Upper lobe of left lung (tissue), 4 donors: Measurements from ENCODE around the gene EYS.

ENCODE experiments used
- POLR2AphosphoS5 ChIP-seq, 2 donors: sonication (generic); formaldehyde crosslinking; IDR thresholded peaks; one replicate each; pipeline ENCODE4 v1.5.1; 2017; ENCODE audit warnings: antibody characterized with exemption in 2 of 2
- TF ChIP-seq, protein P1 (sequence below), 6 experiments: fragments of 450-650 bp in 4 of 6; fragments of 200-600 bp in 2 of 6; sonication (generic) in 2 of 6; IDR thresholded peaks; one replicate each; pipeline ENCODE4 v1.5.1; 2016 to 2019; ENCODE audit warnings: antibody characterized with exemption in 6 of 6

DNA sequence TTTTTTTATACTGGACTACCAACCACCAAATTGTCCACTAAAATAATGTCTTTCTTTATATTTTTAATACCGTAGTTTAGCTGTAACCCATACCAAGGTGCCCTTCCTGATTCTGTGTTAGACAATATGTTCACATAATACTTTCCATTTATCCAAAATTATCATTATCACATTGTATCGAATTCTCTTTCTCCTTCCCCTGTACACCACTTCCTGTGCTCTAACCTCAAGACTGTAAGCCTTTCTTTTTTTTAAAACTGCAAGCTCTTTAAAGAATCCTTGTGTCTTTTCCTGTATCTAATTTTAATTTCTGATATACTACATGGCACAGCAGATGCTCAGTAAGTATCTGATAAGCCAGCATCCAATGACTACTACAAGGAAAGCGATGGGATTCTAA, 917.5 kb downstream of the EYS start:
- TF ChIP-seq, protein P1, sequence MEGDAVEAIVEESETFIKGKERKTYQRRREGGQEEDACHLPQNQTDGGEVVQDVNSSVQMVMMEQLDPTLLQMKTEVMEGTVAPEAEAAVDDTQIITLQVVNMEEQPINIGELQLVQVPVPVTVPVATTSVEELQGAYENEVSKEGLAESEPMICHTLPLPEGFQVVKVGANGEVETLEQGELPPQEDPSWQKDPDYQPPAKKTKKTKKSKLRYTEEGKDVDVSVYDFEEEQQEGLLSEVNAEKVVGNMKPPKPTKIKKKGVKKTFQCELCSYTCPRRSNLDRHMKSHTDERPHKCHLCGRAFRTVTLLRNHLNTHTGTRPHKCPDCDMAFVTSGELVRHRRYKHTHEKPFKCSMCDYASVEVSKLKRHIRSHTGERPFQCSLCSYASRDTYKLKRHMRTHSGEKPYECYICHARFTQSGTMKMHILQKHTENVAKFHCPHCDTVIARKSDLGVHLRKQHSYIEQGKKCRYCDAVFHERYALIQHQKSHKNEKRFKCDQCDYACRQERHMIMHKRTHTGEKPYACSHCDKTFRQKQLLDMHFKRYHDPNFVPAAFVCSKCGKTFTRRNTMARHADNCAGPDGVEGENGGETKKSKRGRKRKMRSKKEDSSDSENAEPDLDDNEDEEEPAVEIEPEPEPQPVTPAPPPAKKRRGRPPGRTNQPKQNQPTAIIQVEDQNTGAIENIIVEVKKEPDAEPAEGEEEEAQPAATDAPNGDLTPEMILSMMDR (IDR thresholded peaks at IDR 0.05): no peak
- no peak for TF ChIP-seq POLR2AphosphoS5 (IDR thresholded peaks at IDR 0.05)
